GM20000 (cell line): ENCODE data around the gene CD101.

Experiments
- DNase-seq: peaks from one replicate; pipeline ENCODE4 v3.0.0; 2012; ENCODE audit warnings: low spot score
- TF ChIP-seq, protein P1 (sequence below): IDR thresholded peaks from 2 replicates; pipeline ENCODE4 v1.5.1; 2012; ENCODE audit warnings: mild to moderate bottlenecking, control low read depth; ENCODE audit errors: extremely low read depth, missing control alignments

Gene CD101

DNA sequence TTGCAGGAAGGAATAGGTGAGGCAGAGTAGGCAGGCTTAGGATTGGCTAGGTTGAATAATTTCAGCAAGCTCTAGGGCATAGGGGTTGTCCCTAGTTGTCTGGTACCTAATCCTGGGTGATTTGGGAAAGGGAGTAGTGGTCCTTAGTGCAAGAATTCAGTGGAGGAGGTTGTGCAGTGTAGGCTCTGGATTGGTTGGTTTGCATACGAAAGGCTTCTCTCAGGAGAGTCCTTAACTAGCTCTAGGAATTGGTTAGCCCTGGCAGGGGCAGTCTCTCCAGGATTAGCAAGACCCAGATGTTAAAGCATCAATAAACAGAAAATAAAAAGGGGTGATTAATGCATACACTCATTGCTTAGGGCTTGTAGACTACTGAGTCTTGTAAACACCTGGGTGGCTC is 9.6 kb upstream of the CD101 start:
- TF ChIP-seq, protein P1, sequence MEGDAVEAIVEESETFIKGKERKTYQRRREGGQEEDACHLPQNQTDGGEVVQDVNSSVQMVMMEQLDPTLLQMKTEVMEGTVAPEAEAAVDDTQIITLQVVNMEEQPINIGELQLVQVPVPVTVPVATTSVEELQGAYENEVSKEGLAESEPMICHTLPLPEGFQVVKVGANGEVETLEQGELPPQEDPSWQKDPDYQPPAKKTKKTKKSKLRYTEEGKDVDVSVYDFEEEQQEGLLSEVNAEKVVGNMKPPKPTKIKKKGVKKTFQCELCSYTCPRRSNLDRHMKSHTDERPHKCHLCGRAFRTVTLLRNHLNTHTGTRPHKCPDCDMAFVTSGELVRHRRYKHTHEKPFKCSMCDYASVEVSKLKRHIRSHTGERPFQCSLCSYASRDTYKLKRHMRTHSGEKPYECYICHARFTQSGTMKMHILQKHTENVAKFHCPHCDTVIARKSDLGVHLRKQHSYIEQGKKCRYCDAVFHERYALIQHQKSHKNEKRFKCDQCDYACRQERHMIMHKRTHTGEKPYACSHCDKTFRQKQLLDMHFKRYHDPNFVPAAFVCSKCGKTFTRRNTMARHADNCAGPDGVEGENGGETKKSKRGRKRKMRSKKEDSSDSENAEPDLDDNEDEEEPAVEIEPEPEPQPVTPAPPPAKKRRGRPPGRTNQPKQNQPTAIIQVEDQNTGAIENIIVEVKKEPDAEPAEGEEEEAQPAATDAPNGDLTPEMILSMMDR: no peak

DNA sequence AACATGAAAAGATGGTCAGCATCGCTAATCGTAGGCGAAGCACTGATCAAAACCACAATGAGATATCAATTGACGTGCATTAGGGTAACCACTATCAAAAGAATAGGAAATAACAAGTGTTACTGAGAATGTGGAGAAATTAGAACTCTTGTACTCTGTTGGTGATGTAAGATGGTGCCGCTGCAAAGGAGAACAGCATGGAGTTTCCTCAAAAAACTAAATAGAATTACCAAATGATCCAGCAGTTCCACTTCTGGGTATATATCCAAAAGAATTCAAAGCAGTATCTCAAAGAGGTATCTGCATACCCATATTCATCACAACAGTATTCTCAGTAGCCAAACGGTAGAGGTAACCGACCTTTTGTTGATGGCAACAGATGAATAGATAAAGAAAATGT is 8.3 kb upstream of the CD101 start:
- TF ChIP-seq, protein P1: no peak
- no peak for DNase-seq

More for the DNA sequence above, 9.6 kb upstream of the CD101 start:
- no peak for DNase-seq

DNA sequence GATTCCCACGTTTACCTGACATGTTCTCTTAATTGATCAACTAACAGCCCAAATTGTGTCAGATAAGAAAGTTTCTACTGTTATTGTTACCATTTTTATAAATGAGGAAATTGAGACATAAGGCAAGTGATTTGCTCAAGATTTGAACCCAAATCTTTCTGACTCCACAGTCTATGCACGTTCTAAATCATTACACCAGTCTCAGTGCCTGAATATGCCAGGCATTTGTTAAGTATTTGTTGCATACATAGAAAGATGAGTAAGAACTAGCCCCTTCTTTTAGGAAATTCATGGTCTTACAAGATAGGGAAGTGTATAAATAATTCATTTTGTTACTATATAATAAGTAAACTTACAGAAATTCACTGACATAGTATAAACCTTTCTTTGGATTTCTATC is 7.1 kb upstream of the CD101 start:
- DNase-seq: no peak
- TF ChIP-seq, protein P1: no peak

DNA sequence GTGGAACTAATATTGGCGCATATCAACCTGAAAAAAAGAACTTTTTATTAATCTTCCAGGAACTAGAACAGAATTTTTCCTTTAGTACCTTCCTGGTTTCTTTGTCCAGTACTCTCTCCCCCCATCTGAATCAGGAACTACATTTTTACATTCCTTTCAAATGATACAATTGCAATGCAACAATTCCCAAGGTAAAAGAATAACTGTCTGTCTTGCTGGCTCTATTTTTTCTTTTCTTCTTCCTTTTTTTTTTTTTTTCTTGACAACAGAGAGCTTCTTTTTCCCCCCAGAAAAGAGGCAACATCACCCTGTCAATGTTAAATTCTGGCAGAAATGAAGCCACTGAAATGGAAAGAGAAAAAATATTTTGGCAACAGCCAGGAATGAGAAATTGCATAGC is 4.5 kb upstream of the CD101 start:
- no peak for DNase-seq

DNA sequence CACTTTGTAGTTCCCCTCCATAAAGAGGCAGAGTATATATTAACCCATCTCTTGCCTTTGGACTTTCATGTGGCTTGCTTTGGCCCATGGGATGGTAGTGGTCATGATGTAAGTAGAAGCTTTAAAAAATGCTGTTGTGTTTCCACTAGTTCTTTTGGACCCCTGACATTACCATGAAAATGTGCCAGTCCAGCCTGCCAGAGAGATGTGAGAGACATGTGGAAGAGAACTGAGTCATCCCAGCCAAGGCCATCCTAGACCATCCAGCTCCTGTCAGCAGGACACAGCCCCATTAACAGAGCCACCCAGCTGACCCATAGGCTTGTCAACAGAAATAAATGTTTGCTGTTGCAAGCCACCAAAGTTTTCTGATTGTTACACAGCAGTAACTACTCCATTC is 3.9 kb upstream of the CD101 start:
- no peak for DNase-seq
- TF ChIP-seq, protein P1: no peak

More for the DNA sequence above, 4.5 kb upstream of the CD101 start:
- TF ChIP-seq, protein P1: no peak

DNA sequence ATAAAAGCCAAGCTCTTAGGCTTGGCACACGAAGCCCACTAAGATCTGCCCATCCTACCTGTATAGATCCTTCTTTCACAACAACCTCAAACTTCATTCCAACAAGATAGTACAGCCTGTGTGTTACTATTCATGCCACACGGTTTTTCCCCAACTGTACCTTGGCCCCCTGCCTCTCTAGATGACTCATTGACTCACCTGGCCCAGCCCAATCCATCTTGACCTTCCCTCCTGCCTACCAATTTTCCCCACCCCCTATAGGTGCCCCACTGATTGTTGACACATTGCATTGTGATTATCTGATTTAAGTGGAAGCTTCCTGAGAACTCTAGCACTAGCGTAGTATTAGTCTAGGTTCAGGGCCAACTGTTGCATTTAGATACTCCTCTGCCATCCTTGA is 2.0 kb upstream of the CD101 start:
- TF ChIP-seq, protein P1: no peak

DNA sequence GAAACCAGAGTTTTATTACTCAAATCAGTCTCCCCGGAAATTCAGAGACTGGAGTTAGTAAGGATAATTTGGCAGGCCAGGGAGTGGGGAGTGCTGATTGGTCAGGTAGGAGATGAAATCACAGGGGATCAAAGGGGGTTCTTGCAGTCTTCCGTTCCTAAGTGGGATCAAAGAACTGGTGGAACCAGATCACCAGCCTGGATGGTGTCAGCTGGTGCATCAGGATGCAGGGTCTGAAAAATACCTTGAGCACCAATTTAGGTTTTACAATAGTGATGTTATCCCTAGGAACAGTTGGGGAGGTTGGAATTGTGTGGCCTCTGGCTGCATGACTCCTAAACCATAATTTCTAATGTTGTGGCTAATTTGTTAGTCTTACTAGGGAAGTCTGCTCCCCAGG is 1.4 kb upstream of the CD101 start:
- TF ChIP-seq, protein P1: no peak
- DNase-seq: no peak

More for the DNA sequence above, 2.0 kb upstream of the CD101 start:
- no peak for DNase-seq
